ENCODE measurements around the gene RAP1GAP2.

DNA sequence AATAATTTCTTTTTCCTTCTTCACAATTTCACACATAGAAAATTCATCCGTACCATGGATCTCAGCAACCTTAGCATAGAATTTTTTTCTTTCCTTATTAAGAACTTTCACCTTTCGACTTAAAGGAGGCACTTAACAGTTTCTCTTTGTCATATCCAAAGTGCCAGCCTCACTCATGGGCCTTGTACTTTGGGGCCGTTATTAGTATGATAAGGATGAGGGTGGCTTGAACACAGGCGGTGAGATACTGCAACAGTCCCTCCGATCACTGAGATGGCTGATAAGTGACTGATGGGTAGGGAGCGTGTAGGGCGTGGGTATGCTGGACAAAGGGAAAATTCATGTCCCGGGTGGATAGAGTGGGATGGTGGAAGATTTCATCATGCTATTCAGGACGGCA, 181.9 kb downstream of the RAP1GAP2 start:
- TF ChIP-seq, protein P1, sequence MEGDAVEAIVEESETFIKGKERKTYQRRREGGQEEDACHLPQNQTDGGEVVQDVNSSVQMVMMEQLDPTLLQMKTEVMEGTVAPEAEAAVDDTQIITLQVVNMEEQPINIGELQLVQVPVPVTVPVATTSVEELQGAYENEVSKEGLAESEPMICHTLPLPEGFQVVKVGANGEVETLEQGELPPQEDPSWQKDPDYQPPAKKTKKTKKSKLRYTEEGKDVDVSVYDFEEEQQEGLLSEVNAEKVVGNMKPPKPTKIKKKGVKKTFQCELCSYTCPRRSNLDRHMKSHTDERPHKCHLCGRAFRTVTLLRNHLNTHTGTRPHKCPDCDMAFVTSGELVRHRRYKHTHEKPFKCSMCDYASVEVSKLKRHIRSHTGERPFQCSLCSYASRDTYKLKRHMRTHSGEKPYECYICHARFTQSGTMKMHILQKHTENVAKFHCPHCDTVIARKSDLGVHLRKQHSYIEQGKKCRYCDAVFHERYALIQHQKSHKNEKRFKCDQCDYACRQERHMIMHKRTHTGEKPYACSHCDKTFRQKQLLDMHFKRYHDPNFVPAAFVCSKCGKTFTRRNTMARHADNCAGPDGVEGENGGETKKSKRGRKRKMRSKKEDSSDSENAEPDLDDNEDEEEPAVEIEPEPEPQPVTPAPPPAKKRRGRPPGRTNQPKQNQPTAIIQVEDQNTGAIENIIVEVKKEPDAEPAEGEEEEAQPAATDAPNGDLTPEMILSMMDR (IDR thresholded peaks at IDR 0.05; ENCODE audit: insufficient read depth, low read depth, low read length) = no peak
- no peak for TF ChIP-seq EZH2 (IDR thresholded peaks at IDR 0.05; ENCODE audit: insufficient read depth, low read length)
